ENCODE measurements around the gene GLIS1. TPM values are rescaled to one million over a fixed set of nuclear protein-coding genes. Genes with fewer than 3 reads are reported as not detected.

GLIS1 gene
- total RNA-seq, 4 donors from 2014 or later = 0.63 to 2.4 (median 1.0) TPM

DNA sequence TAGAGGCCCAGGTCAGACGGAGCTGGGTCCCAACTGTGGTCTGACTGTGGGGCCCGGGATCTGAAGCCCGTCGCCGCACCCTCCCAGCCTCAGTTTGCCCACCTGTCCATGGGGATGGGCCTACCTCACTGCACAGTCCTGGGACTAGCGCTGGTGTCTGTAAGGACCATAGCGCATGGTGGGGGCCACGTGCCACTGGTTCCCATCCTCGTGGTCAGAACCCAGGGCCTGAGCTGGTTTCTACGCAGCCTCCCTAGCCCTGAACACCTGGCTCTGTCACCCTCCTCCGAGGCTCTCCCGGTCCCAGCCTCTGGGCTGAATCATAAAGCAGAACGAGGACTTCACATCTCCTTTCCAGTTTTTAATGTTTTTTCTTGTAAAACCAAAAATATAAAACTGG lies 233.1 kb downstream of the GLIS1 start:
- no peak overlapping the region for H3K4me3 ChIP-seq (ENCODE audit: low read depth, poor library complexity, severe bottlenecking)
- intact Hi-C loops (cut with DNase I; ENCODE audit: low total_unique reads) = no loop called here
- 86 to 92% methylated on average over 13 of the region's 13 CpGs for WGBS, 2 donors
- TF ChIP-seq, protein P1, sequence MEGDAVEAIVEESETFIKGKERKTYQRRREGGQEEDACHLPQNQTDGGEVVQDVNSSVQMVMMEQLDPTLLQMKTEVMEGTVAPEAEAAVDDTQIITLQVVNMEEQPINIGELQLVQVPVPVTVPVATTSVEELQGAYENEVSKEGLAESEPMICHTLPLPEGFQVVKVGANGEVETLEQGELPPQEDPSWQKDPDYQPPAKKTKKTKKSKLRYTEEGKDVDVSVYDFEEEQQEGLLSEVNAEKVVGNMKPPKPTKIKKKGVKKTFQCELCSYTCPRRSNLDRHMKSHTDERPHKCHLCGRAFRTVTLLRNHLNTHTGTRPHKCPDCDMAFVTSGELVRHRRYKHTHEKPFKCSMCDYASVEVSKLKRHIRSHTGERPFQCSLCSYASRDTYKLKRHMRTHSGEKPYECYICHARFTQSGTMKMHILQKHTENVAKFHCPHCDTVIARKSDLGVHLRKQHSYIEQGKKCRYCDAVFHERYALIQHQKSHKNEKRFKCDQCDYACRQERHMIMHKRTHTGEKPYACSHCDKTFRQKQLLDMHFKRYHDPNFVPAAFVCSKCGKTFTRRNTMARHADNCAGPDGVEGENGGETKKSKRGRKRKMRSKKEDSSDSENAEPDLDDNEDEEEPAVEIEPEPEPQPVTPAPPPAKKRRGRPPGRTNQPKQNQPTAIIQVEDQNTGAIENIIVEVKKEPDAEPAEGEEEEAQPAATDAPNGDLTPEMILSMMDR (IDR thresholded peaks at IDR 0.05) = no peak
- TF ChIP-seq POLR2A (IDR thresholded peaks at IDR 0.05) = no peak
- DNase-seq (ENCODE audit: low spot score in 2 of 2) = no peak

DNA sequence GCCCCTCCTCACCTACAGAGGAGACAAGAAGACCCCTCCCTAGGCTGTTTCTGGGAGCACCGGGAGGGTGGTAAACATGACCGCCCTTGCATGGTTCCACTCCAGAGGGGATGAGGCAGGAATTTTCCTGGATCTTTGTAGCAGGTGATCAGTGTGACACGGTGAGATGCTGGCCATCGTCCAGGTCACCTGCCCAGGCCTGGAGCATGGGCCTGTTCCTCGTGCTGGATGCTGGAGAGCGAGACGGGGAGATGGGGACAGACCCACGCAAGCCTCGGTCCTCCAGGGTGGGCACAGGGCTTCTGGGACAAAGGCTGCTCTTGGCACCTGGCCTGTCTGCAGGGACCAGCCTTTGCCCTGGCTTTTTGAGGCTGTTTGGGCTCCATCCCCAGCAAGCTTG lies 233.6 kb downstream of the GLIS1 start:
- intact Hi-C loops (cut with DNase I; ENCODE audit: low total_unique reads) = no loop called here
- no peak for DNase-seq (ENCODE audit: low spot score in 2 of 2)
- no peak for TF ChIP-seq POLR2A (IDR thresholded peaks at IDR 0.05)
- TF ChIP-seq, protein P1 (IDR thresholded peaks at IDR 0.05) = no peak
- no peak overlapping the region for H3K4me3 ChIP-seq (ENCODE audit: low read depth, poor library complexity, severe bottlenecking)
- 68 to 77% methylated on average over 7 of the region's 9 CpGs for WGBS, 2 donors

DNA sequence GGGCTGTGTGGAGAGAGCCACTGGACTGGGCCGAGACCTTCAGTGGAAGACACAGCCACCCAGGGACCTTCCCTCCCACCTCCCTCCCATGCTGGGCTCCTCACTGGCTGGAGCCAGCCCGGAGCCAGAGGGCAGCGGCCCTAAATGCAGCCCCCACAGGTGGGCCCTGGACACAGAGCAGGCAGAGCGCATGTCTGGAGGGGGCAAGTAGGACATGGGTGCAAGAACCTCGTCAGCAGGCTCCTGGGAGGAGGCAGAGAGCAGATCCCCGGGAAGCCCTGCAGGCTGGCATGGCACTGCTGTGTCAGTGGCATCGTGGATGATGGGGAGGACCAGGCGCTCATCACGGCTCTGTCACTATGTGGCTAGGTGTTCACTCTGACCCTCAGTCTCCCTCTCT lies 234.1 kb downstream of the GLIS1 start:
- TF ChIP-seq POLR2A (IDR thresholded peaks at IDR 0.05) = no peak
- TF ChIP-seq, protein P1 (IDR thresholded peaks at IDR 0.05) = no peak
- intact Hi-C loops (cut with DNase I; ENCODE audit: low total_unique reads) = no loop called here
- WGBS, 2 donors = 87 to 89% methylated on average over 8 to 9 of the region's 9 CpGs

DNA sequence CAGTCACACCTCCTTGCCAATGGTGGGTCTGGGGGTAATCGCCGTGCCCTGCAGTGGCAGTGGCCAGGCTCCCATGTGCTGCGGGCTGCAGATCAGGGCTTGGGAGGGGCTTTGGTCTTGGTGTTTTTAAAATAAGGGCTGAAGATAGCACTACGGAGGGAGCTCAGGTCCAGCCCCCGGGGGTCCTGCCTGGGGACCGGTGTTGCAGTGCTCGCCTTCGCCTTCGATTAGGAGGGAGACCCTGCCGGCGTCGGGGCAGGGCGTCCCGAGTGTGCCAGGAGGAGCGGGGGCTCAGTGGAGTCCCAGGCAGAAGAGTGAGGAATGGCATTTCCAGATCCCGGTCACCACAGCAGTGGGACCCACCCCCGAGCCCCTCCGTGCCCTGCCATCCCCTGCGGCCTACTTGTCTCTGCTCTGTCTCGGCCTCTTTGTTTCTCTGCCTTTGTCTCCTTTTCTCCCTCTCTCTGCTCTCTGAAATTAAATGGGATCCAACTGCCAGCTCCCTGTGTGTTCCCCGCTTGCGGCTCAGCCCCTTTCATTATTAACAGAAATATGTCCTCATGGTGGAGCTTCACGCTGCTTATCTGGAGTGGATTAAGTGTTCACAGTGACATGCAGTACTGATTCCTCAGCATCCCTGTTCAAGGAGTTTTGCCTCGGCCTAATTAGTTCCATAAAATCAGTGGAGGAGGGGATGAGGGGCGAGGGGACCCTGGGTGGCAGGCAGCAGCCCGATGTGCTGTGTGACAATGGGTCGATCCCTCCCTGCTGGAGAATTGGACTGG lies 235.3 kb downstream of the GLIS1 start:
- TF ChIP-seq, protein P1 (IDR thresholded peaks at IDR 0.05) = no peak
- no peak for TF ChIP-seq POLR2A (IDR thresholded peaks at IDR 0.05)
- DNase-seq (ENCODE audit: low spot score in 2 of 2) = no peak
- H3K4me3 ChIP-seq (ENCODE audit: low read depth, poor library complexity, severe bottlenecking) = no peak overlapping the region
- intact Hi-C loops (cut with DNase I; ENCODE audit: low total_unique reads) = no loop called here
- WGBS, 2 donors = 57 to 65% methylated on average over 27 of the region's 27 CpGs

More for the DNA sequence above, 234.1 kb downstream of the GLIS1 start:
- H3K4me3 ChIP-seq (ENCODE audit: low read depth, poor library complexity, severe bottlenecking) = no peak overlapping the region
- DNase-seq (ENCODE audit: low spot score in 2 of 2) = no peak

DNA sequence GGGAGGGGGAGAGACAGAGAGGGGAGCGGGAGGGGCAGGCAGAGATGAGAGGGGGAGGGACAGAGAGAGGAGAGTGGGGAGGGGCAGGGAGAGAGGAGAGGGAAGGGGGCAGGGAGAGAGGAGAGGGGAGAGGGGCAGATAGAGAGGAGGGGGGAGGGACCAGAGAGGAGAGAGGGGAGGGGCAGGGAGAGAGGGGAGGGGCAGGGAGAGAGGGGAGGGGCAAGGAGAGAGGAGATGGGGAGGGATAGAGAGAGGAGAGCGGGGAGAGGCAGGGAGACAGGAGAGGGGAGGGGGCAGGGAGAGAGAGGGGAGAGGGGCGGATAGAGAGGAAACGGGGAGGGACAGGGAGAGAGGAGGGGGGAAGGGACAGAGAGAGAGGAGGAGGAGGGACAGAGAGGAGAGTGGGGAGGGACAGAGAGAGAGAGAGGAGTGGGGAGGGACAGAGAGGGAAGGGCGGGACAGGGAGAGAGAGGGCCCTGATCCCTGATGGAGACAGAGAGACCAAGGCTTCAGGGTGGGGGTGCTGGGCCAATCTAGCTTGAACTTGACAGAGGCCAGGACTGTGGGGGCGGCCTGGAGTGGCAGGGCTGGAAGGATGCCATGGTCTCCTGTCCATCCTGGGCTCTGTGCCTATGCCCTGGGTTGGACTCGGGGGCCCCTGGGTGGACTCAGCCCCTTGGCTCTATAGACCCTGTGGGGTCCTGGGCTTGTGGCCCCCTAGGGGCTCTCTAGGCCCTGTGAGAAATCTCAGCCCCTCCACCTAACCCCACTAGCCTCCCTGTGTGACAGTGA lies 236.1 kb downstream of the GLIS1 start:
- WGBS, 2 donors = 73 to 81% methylated on average over 6 of the region's 7 CpGs
- DNase-seq (ENCODE audit: low spot score in 2 of 2) = no peak
- intact Hi-C loops (cut with DNase I; ENCODE audit: low total_unique reads) = no loop called here
- no peak overlapping the region for H3K4me3 ChIP-seq (ENCODE audit: low read depth, poor library complexity, severe bottlenecking)
- no peak for TF ChIP-seq POLR2A (IDR thresholded peaks at IDR 0.05)
- TF ChIP-seq, protein P1 (IDR thresholded peaks at IDR 0.05) = no peak

Measured in lower leg skin (tissue), 4 donors.